AG04450 (cell line): ENCODE results near the gene PPP2R5C. TPM values are rescaled to one million over a fixed set of nuclear protein-coding genes. Genes with fewer than 3 reads are reported as not detected.

Experiments used
- CTCF ChIA-PET: fragments of 300-600, 350-600 bp; formaldehyde crosslinking; extraction: SDS; loops from one replicate; lab custom pipeline; 2022; ENCODE audit warnings: antibody characterized with exemption, inconsistent platforms; lab: Charles Lee
- POLR2A ChIA-PET: fragments of 350-600 bp; formaldehyde crosslinking; extraction: SDS; loops from one replicate; lab custom pipeline; 2021; ENCODE audit warnings: antibody characterized with exemption, inconsistent platforms; lab: Yijun Ruan, JAX
- DNase-seq: peaks from one replicate; pipeline ENCODE4 v3.0.0-alpha.2; 2011; ENCODE audit warnings: low read depth, low spot score
- H3K27ac ChIP-seq: one replicate; pipeline ENCODE4 v1.5.1; 2012; ENCODE audit warnings: low read depth, low read length, control low read depth
- H3K27me3 ChIP-seq: one replicate; pipeline ENCODE4 v1.6.0; 2012; ENCODE audit warnings: low read length; ENCODE audit not compliant: control insufficient read depth, insufficient read depth
- H3K4me3 ChIP-seq: 2 replicates; pipeline ENCODE4 v1.5.1; 2011; ENCODE audit warnings: mild to moderate bottlenecking, low read depth, low read length, control low read depth
- H3K9me3 ChIP-seq: 2 replicates; pipeline ENCODE4 v1.5.1; 2012; ENCODE audit warnings: low read length; ENCODE audit not compliant: control insufficient read depth, insufficient read depth
- polyA plus RNA-seq: library from polyadenylated mRNA; depleted of rRNA; stranded (reverse); fragments of >200 nt; gene quantifications from 2 replicates; pipeline ENCODE4 v1.2.3, GENCODE V29; 2011
- TF ChIP-seq, protein P1 (sequence below): IDR thresholded peaks from 2 replicates; pipeline ENCODE4 v1.5.1; 2011; ENCODE audit warnings: low read depth, low read length, control low read depth, inconsistent platforms

The PPP2R5C gene
- polyA plus RNA-seq, 1 experiment, result 140 TPM

DNA sequence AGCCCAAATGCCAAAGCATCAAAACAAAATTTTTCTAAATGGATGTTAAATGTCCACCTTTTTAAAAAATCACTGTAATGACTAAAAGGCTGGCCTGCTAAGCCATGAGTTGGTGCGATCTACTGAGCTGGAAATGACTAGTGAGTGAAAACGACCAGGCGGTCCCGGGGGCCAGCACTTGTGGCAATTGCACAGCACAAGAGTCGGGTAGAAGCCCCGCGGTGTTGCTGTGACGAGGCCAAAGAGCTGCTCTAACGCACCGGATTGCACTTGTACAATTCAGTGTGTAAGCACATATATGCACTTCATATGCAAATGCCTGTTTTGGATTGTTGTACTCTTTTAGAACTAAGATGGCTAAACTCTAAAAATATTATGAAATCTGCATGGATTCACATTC lies 138.7 kb downstream of the PPP2R5C start:
- TF ChIP-seq, protein P1, sequence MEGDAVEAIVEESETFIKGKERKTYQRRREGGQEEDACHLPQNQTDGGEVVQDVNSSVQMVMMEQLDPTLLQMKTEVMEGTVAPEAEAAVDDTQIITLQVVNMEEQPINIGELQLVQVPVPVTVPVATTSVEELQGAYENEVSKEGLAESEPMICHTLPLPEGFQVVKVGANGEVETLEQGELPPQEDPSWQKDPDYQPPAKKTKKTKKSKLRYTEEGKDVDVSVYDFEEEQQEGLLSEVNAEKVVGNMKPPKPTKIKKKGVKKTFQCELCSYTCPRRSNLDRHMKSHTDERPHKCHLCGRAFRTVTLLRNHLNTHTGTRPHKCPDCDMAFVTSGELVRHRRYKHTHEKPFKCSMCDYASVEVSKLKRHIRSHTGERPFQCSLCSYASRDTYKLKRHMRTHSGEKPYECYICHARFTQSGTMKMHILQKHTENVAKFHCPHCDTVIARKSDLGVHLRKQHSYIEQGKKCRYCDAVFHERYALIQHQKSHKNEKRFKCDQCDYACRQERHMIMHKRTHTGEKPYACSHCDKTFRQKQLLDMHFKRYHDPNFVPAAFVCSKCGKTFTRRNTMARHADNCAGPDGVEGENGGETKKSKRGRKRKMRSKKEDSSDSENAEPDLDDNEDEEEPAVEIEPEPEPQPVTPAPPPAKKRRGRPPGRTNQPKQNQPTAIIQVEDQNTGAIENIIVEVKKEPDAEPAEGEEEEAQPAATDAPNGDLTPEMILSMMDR, result no peak
- Histone ChIP-seq H3K9me3 (no peaks in the 10 kb centered on the region; the same call in 1 of the 2 replicates), H3K4me3 (no peak overlapping the region), H3K27me3 (no peaks in the 10 kb centered on the region), H3K27ac (no peak overlapping the region)
- DNase-seq, result no peak
- ChIA-PET CTCF (interaction anchor here (0.7 to 1.2 kb wide), 2 partner anchors 126 to 1721 kb away, joined by 3 read pairs; no protein-coding TSS in a partner anchor), POLR2A (no interaction called here)

DNA sequence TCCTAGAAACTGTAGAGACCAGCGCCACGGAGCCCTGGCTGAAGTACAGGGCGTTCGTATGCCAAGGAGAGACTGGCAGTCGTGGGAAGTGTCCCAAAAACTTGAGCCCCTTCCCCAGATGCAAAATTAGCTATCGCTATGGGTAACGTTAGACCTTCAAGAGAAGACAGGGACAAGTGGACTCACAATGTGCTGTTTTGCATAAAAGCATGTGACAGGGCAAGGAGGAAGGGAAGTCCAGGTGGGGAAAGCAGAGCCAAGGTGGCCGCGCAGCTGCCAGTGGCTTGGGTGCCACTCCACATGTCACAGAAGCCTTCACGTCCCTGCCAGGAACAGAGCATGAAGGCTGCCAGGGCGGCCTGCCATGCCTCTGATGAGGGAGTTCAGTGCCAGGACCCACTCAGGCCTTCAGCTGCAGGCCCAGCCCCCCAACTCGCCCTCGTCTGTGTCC lies 141.6 kb downstream of the PPP2R5C start:
- TF ChIP-seq, protein P1, result no peak
- Histone ChIP-seq H3K27me3 (no peaks in the 10 kb centered on the region), H3K27ac (no peak overlapping the region), H3K9me3 (no peaks in the 10 kb centered on the region; the same call in 1 of the 2 replicates), H3K4me3 (no peak overlapping the region)
- DNase-seq, result no peak
- CTCF ChIA-PET, result no interaction called here
- POLR2A ChIA-PET, result no interaction called here

DNA sequence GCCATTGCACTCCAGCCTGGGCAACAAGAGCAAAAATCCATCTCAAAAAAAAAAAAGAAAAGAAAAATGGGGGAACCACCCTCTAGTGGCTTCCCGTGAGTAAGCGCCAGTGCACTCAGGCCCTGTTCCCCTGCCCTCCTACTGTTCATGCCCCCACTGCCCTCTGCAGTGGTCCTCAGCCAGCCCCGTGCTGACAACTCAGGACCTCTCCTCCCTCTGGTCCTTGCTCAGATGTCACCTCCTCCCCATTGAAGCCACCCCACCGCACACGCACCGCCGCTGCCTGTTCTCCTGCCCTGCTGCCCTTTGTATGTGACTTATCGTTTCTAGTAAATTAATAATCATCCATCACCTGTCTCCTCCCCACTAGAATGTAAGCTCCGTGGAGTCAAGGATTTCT lies 144.1 kb downstream of the PPP2R5C start:
- Histone ChIP-seq H3K27ac (no peak overlapping the region), H3K27me3 (no peaks in the 10 kb centered on the region), H3K4me3 (no peak overlapping the region), H3K9me3 (no peaks in the 10 kb centered on the region; the same call in 1 of the 2 replicates)
- POLR2A ChIA-PET, result no interaction called here
- TF ChIP-seq, protein P1, result no peak
- CTCF ChIA-PET, result interaction anchor here (2.0 kb wide), 1 partner anchor 135 kb away, joined by 4 read pairs; no protein-coding TSS in a partner anchor
- no peak for DNase-seq

DNA sequence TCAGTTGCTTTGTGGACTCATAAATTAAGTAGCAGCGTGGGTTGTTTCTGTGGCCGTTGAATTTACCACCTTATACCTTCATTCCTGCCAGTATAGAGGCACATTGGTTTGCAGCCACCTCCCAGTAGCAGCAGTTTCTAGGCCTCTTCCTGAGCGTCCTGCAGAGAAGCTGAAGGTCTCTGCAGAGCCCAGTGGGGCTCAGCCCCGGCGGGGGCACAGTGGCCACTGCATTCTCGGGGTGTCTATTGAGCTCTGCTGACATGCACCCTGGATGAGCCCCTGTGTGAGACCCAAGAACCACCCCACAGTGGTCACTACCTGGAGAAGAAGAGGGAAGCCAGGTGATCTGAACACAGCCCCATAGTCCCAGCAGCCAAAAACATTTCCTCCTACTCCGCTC lies 145.1 kb downstream of the PPP2R5C start:
- no peak overlapping the region for H3K27ac ChIP-seq
- POLR2A ChIA-PET, result no interaction called here
- no peaks in the 10 kb centered on the region for H3K27me3 ChIP-seq
- CTCF ChIA-PET, result no interaction called here
- H3K9me3 ChIP-seq, result no peaks in the 10 kb centered on the region; the same call in 1 of the 2 replicates
- TF ChIP-seq, protein P1, result no peak
- DNase-seq, result no peak
- no peak overlapping the region for H3K4me3 ChIP-seq

DNA sequence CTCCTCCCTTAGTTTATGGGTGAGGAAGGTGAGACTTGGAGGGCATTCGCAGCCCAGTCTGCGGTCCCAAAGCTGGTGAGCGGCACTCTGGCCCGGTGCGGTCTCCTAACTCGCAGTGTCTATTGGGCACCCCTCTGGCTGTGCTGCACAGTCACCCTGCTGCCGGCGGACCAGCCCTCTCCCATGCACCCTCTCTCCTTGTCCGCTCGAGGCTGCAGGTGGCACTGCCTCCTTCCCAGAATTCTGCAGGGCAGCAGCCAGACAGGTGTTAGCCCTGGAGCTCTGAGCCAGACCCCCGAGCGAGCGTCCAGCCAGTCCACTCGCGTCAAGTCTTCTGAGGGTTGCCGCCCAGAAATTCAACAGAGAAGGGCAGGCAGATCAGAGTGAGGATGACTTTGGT lies 146.1 kb downstream of the PPP2R5C start:
- CTCF ChIA-PET, result no interaction called here
- H3K27me3 ChIP-seq, result no peaks in the 10 kb centered on the region
- no peaks in the 10 kb centered on the region; the same call in 1 of the 2 replicates for H3K9me3 ChIP-seq
- DNase-seq, result no peak
- POLR2A ChIA-PET, result no interaction called here
- H3K4me3 ChIP-seq, result no peak overlapping the region
- TF ChIP-seq, protein P1, result no peak
- no peak overlapping the region for H3K27ac ChIP-seq
